ENCODE data around the gene PRKN. TPM values are rescaled to one million over a fixed set of nuclear protein-coding genes. Genes with fewer than 3 reads are reported as not detected.
"Not testable (repeated sequence)": the region's sequence is repeated elsewhere in the genome, so short reads cannot be mapped to it uniquely, and the experiment has no call there.

Gene PRKN
- total and polyA plus RNA-seq, 9 of the 15 experiments (the other 6 are each of a cell fraction or from before 2014, with no cell fraction given), result 0.03 to 0.96 (median 0.15) TPM; not detected in 2

DNA sequence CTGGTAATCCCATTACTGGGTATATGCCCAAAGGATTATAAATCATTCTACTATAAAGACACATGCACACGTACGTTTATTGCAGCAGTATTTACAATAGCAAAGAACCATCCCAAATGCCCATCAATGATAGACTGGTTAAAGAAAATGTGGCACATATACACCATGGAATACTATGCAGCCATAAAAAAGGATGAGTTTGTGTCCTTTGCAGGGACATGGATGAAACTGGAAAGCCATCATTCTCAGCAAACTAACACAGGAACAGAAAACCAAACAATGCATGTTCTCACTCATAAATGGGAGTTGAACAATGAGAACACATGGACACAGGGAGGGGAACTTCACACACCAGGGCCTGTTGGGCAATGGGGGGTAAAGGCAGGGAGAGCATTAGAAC lies 866.5 kb downstream of the PRKN start:
- BruUV-seq (replicated peaks); H3K27ac ChIP-seq (ENCODE audit: extremely low read depth, low read depth, low read length); H3K36me3 ChIP-seq (ENCODE audit: control insufficient read depth, insufficient read depth, low read length); H3K4me3 ChIP-seq; in situ Hi-C loops (cut with MboI); H3K27me3 ChIP-seq (ENCODE audit: control insufficient read depth in 2 of 2, insufficient read depth in 2 of 2, low read length in 2 of 2); H3K79me2 ChIP-seq (ENCODE audit: control insufficient read depth, insufficient read depth, low read length); POLR2A ChIA-PET; DNase-seq (ENCODE audit: extremely low read depth in 1 of 4, low spot score in 3 of 4); FAIRE-seq; H2AFZ ChIP-seq (ENCODE audit: low read depth, low read length); H4K20me1 ChIP-seq (replicated peaks; ENCODE audit: control insufficient read depth, insufficient read depth, low read length); H3K4me2 ChIP-seq (ENCODE audit: insufficient read depth, low read length); H3K9me1 ChIP-seq (ENCODE audit: control insufficient read depth, insufficient read depth, low read length); intact Hi-C loops (cut with micrococcal nuclease); H3K9ac ChIP-seq (ENCODE audit: insufficient read depth in 1 of 2, low read depth in 2 of 2, low read length in 2 of 2); CTCF ChIA-PET (ENCODE audit: low intra/inter-chr PET ratio); ATAC-seq; H3K9me3 ChIP-seq (replicated peaks; ENCODE audit: control insufficient read depth, insufficient read depth, low read depth, low read length); H3K4me1 ChIP-seq (replicated peaks in 1 of 2; ENCODE audit: control insufficient read depth in 2 of 2, insufficient read depth in 2 of 2, low read length in 2 of 2): not testable (repeated sequence)
- 0% methylated on average over 2 of the region's 2 CpGs for WGBS (ENCODE audit: insufficient coverage, low coverage, missing lambda C conversion rate)
- TF ChIP-seq ZNF146 (CRISPR knock-in tag; IDR thresholded peaks at IDR 0.05; ENCODE audit: unreplicated experiment), result peak; percentile 61

DNA sequence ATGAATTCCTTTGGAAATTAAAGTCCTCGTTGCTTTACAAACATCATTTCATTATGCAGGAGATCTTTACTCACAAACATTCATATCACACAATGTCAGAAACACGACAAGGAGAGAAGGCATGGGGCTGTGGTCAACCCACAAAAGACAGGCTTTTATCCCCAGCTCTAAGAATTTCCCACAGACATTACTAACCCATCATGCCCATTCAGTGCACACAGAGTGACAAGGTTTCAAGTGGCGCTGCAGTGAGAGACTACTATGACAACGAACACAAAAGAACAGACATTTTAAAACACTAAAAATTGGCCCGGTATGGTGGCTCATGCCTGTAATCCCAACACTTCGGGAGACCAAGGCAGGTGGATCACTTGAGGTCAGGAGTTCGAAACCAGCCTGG lies 873.9 kb downstream of the PRKN start:
- Histone ChIP-seq H3K9ac (ENCODE audit: insufficient read depth in 1 of 2, low read depth in 2 of 2, low read length in 2 of 2) (no peak overlapping the region), H3K9me3 (replicated peaks; ENCODE audit: control insufficient read depth, insufficient read depth, low read depth, low read length) (no peaks in the 10 kb centered on the region), H3K4me2 (ENCODE audit: insufficient read depth, low read length) (no peak overlapping the region), H3K27me3 (ENCODE audit: control insufficient read depth in 2 of 2, insufficient read depth in 2 of 2, low read length in 2 of 2) (no peaks in the 10 kb centered on the region; a peak in 2 of 5 replicates), H3K79me2 (ENCODE audit: control insufficient read depth, insufficient read depth, low read length) (no peaks in the 10 kb centered on the region), H4K20me1 (replicated peaks; ENCODE audit: control insufficient read depth, insufficient read depth, low read length) (no peaks in the 10 kb centered on the region), H3K4me1 (replicated peaks in 1 of 2; ENCODE audit: control insufficient read depth in 2 of 2, insufficient read depth in 2 of 2, low read length in 2 of 2) (no peaks in the 10 kb centered on the region), H2AFZ (ENCODE audit: low read depth, low read length) (no peak overlapping the region), H3K9me1 (ENCODE audit: control insufficient read depth, insufficient read depth, low read length) (no peaks in the 10 kb centered on the region), H3K36me3 (ENCODE audit: control insufficient read depth, insufficient read depth, low read length) (no peaks in the 10 kb centered on the region), H3K27ac (ENCODE audit: extremely low read depth, low read depth, low read length) (no peak overlapping the region), H3K4me3 (no peak overlapping the region)
- in situ Hi-C loops (cut with MboI), result no loop called here
- DNase-seq (ENCODE audit: extremely low read depth in 1 of 4, low spot score in 3 of 4) (no peak), FAIRE-seq (peak; percentile 11), ATAC-seq (no peak)
- BruUV-seq (replicated peaks), result no TSS peak
- WGBS (ENCODE audit: insufficient coverage, low coverage, missing lambda C conversion rate), result under 1% methylated on average over 6 of the region's 7 CpGs
- no peak for TF ChIP-seq ZFP1 (CRISPR knock-in tag; IDR thresholded peaks at IDR 0.05)
- ChIA-PET POLR2A (no interaction called here), CTCF (ENCODE audit: low intra/inter-chr PET ratio) (no interaction called here)
- intact Hi-C loops (cut with micrococcal nuclease), result no loop called here

DNA sequence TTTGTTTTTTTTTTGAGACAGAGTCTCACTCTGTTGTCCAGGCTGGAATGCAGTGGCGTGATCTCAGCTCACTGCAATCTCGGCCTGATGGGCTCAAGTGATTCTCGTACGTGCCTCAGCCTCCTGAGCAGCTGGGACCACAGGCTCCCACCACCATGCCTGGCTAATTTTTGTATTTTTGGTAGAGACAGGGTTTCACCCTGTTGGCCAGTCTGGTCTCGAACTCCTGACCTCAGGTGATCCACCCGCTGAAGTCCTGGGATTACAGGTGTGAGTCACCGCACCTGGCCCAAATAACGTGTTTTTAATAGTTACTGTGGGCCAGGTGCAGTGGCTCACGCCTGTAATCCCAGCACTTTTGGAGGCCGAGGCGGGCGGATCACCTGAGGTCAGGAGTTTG lies 876.1 kb downstream of the PRKN start:
- WGBS (ENCODE audit: insufficient coverage, low coverage, missing lambda C conversion rate), result under 1% methylated on average over 12 of the region's 12 CpGs
- H3K27ac ChIP-seq (ENCODE audit: extremely low read depth, low read depth, low read length); H2AFZ ChIP-seq (ENCODE audit: low read depth, low read length); FAIRE-seq; BruUV-seq (replicated peaks); H3K27me3 ChIP-seq (ENCODE audit: control insufficient read depth in 2 of 2, insufficient read depth in 2 of 2, low read length in 2 of 2); CTCF ChIA-PET (ENCODE audit: low intra/inter-chr PET ratio); in situ Hi-C loops (cut with MboI); ATAC-seq; H3K79me2 ChIP-seq (ENCODE audit: control insufficient read depth, insufficient read depth, low read length); H3K4me3 ChIP-seq; H3K36me3 ChIP-seq (ENCODE audit: control insufficient read depth, insufficient read depth, low read length); H3K9me3 ChIP-seq (replicated peaks; ENCODE audit: control insufficient read depth, insufficient read depth, low read depth, low read length); intact Hi-C loops (cut with micrococcal nuclease); H3K4me2 ChIP-seq (ENCODE audit: insufficient read depth, low read length); H4K20me1 ChIP-seq (replicated peaks; ENCODE audit: control insufficient read depth, insufficient read depth, low read length); H3K9me1 ChIP-seq (ENCODE audit: control insufficient read depth, insufficient read depth, low read length); DNase-seq (ENCODE audit: extremely low read depth in 1 of 4, low spot score in 3 of 4); H3K4me1 ChIP-seq (replicated peaks in 1 of 2; ENCODE audit: control insufficient read depth in 2 of 2, insufficient read depth in 2 of 2, low read length in 2 of 2); H3K9ac ChIP-seq (ENCODE audit: insufficient read depth in 1 of 2, low read depth in 2 of 2, low read length in 2 of 2): not testable (repeated sequence)
- POLR2A ChIA-PET, result interaction anchor here (1.1 kb wide), 1 partner anchor 11 kb away, joined by 3 read pairs; no protein-coding TSS in a partner anchor
